ENCODE results near the gene SPACA4.

SPACA4 gene

GRCh38 chr19:48596679-48597465 is 9.7 kb upstream of the SPACA4 start:
- DNase-seq, result no peak

DNA sequence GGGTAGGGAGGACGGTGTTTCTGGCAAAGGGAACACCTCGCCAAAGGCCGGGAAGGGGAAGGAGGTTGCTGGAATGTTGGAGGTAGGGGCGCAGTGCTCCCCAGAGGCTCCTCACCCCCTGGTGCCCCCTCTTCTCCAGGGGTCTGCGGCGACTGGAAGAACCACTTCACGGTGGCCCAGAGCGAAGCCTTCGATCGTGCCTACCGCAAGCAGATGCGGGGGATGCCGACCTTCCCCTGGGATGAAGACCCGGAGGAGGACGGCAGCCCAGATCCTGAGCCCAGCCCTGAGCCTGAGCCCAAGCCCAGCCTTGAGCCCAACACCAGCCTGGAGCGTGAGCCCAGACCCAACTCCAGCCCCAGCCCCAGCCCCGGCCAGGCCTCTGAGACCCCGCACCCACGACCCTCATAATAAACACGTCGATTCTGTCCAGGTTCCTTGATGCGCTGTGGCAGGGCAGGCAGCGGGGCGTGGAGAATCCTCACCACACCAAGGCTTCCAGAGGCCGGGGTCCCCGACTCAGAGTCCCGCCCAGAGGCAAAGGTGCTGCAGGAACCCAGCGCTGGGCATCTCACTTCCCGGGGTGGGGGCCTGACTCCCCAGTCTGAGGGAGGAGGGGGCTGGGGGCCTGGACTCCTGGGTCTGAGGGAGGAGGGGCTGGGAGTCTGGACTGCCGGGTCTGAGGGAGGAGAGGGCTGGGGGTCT is 7.4 kb upstream of the SPACA4 start:
- no peak for DNase-seq

- DNase-seq, result no peak
Observed at GRCh38 chr19:48600679-48601417, 5.7 kb upstream of the SPACA4 start.

DNA sequence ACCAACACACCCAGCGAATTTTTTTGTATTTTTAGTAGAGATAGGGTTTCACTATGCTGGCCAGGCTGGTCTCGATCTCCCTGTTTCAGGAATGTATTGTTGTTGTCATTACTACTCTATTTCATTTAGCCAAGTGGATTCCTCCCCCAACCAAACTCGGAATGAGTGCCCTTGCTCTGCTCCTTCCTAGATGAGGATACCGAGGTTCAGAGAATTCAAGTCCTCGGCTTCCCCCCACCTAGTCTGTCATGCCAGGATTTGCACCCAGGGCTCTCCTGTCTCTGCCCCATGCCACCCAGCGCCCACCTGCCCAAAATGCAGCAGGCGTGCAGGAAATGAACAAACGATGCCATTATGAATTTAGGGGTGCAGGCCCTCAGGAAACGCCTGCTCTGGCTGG is 3.5 kb upstream of the SPACA4 start:
- no peak for DNase-seq

- no peak for DNase-seq
Observed at GRCh38 chr19:48603449-48603848, 3.1 kb upstream of the SPACA4 start.

- DNase-seq, result no peak
Observed at GRCh38 chr19:48603850-48604249, 2.7 kb upstream of the SPACA4 start.

- DNase-seq, result no peak
Observed at GRCh38 chr19:48607359-48607755, 815 bp downstream of the SPACA4 start.

DNA sequence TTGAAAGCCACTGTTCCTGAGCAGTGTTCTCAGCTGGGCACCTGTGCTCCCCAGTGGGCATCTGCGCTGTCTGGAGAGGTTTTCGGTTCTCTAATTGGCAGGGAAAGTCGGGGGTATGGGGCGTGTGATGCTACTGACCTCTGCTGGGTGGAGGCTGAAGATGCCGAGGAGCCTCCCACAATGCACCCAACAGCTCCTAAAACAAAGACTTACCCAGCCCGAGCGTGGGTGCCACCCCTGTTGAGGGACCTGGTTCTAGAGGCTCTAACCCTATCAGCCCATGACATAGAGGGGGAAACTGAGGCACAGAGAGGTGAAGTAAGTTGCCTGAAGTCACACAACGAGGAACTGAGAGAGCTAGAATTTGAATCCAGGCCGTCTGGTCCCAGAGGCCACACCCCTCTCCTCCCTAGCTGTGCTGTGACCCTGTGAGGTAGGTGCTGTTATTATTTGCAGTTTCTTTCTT is 2.3 kb downstream of the SPACA4 start:
- peak in 25 of 58 donors; percentile 6 to 53 (median 22) for DNase-seq

DNA sequence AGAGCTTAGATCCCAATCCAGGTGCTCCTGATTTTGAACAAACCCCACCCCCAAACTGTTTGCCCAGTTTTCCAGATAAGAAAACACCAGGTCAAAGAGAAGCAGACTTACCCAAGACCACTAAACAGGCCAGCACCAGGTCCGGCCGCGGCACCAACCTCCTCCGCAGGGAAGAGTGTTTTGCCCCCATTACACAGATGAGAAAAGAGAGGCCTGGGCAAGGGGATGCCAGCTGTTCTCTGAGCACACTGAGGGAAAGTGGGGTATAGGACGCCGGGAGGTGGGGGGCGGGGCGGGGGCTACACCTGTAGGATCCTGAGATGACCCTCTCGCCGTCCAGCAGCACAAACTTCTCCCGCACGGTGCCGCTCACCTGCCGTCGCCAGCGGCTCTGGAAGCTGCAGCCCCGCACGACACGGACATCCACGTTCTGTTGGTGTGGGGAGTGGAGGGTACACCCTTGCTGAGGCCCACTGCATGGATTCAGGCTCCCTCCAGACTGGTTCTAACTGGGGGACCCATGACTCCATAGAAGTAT is 3.1 kb downstream of the SPACA4 start:
- DNase-seq, result no peak

GRCh38 chr19:48611872-48612271 is 5.3 kb downstream of the SPACA4 start:
- DNase-seq, result no peak

DNA sequence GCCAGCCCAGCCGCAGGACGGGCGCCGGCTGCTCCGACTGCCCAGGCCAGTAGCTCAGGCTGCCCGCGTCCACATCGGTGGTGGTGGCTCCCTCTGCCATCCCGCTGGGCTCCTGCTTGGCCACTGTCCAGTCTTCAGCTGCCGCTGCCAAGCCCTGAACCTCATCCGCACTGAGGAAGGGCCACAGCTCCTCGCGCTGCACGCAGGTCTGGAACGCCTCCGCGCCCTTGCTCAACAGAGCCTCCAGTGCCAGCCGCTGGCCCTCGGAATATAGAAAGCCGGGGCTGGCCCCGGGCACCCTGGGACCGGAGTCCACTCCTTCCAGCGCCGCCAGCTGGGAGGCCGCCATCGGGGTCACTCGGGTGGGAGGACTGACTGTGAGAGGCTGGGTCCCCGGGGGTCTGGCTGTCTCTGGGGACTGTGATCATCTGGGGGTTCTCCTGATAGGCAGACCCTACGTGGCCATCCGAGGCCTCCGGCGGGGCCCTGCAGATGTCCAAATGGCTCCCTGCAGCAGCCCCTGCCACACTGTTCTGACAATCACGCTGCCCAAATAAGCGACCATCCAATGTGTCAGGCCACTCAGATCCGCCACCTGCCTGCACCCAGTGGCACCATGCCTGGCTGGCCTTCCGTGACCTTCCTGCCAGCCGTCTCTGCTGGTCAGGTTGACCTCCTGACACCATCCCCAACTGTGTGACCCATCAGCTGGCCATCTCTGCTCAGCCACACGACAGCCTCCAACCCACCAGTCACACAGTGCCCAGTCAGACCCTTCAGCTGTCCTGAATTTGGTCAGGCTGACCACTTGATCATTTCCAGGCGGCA is 6.7 kb downstream of the SPACA4 start:
- DNase-seq, result peak in 41 of 58 donors; percentile 8 to 70 (median 39)

DNA sequence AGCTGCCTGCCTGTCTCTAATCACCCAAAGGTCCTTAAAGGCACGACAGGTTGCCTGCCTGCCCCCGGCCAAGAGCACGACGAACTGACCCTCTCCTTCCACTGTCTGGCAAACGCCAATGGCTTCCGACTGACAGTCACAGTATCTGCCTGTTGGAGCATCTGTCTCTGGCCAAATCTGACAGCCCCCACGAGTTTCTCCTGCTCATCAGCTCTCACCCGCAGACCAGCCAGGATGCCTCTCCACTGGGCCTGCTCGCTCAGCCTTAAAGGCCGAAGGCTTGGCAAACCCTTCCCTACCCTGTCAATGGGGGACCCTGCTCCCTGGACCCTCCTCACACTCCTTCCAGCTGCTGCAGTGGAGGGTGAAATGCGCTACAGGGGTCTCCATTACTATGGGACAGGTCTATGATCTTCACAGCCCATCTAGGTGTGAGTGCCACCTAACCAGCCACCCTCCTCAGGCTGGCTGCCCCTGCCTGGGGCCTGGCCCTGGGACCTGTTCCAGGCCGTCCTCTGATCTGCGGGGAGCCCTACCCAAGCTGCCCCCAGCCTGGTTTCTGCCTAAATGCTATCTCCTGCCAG is 7.4 kb downstream of the SPACA4 start:
- no peak for DNase-seq

- DNase-seq, result no peak
Observed at GRCh38 chr19:48614436-48615230, 8.1 kb downstream of the SPACA4 start, which contains the start of gene FAM83E. FAM83E (minus strand) TSS chr19:48615076; CDS start chr19:48613372, 1,704 bp downstream.

- DNase-seq, result no peak
Observed at GRCh38 chr19:48615231-48616040, 8.9 kb downstream of the SPACA4 start.

GRCh38 chr19:48616041-48616436 is 9.5 kb downstream of the SPACA4 start:
- DNase-seq, result no peak

- DNase-seq, result no peak
Observed at GRCh38 chr19:48616491-48617056, 10.0 kb downstream of the SPACA4 start.

DNA sequence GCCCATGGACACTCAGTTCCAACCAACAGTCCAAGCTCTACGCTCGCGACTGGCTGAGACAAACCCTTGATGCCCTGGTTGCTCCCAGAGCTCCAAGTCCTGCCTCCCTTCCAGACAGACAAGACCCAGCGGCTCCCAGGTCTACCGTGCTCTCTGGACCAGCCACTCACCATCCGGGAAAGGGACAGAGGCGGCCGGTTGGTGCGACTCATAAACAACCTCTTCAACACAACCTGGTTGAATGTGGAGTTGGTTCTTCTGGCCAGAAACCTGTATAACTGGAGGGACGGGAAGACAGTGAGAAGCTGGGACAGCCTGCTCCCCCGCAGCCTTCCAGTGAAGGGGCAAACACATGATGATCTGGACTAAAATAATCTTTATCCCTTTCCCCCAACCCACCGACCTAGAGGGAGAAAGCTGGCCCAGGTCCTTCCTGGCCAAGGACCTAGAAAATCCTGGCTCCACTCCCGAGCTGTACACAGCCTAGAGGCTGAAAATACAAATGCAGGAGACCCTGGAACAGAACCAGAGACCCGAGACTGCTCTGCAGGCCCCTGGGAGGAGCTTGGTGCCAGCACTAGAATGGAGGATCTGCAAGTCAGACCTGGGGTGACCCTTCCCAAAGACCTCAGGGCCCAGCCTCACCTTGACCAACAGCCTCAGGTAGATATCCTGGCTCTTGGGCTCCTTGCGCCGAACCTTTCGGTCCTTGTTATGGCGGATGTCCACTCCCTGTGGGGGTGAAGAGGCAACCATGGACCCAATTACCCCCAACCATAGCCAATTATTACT is 10.8 kb downstream of the SPACA4 start:
- DNase-seq, result peak in 14 of 58 donors; percentile 12 to 57 (median 30)
